ENCODE measurements around the gene SRSF12.

The SRSF12 gene

DNA sequence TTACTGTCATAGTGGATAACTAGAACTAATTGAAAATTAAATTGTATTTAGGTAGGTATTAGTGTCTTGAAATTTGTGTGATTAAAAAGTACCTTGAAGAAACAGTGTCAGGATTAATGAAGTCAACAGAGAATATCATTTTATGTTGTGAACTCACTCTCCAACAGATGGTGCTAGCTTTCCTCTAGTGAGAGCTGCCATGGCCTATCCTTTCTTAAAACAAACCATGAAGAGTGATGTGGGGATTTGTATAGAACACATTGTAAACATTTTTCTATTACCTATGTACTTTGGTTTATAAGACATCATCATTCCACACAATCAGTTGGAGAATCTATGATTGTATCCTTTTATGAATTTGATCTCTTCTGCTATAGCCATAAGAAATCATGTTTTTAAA, 4.8 kb upstream of the SRSF12 start:
- no peak overlapping the region for H3K4me3 ChIP-seq (ENCODE audit: low read depth, low read length)
- no peaks in the 10 kb centered on the region for H3K79me2 ChIP-seq (ENCODE audit: control insufficient read depth, insufficient read depth, low read length, unreplicated experiment)
- no peak overlapping the region for H2AFZ ChIP-seq (ENCODE audit: low read length, unreplicated experiment)
- H3K27ac ChIP-seq (ENCODE audit: low read depth, low read length) = no peak overlapping the region
- H3K36me3 ChIP-seq (ENCODE audit: insufficient read depth, low read length) = no peaks in the 10 kb centered on the region
- H3K4me1 ChIP-seq (ENCODE audit: control insufficient read depth, insufficient read depth, low read length, unreplicated experiment) = no peaks in the 10 kb centered on the region
- 0 out of 2 replicates have a peak, but pooled peaks cover 9% of the 10 kb centered on the region for H3K27me3 ChIP-seq (ENCODE audit: insufficient read depth, low read length)

DNA sequence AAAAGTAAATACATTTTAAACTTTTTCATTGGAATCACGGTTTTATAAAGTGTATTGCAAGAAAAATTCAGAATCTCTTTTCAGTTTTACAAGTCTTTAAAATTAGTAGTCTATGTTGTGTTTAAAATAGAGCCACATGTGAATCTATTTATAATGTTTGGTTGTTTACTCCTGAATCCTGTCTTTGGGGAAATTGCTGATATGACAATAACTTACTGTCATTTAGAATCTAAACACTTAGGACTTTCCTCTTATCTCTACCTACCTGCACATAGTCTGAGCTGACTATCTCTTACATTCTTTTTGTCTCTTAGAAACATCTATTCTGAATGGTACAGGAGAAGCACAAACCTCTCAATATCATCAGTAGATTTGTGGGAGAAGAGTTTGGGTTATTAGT, 4.1 kb upstream of the SRSF12 start:
- Histone ChIP-seq H3K4me3 (ENCODE audit: low read depth, low read length) (no peak overlapping the region), H3K27me3 (ENCODE audit: insufficient read depth, low read length) (0 out of 2 replicates have a peak, but pooled peaks cover 9% of the 10 kb centered on the region), H2AFZ (ENCODE audit: low read length, unreplicated experiment) (no peak overlapping the region), H3K79me2 (ENCODE audit: control insufficient read depth, insufficient read depth, low read length, unreplicated experiment) (no peaks in the 10 kb centered on the region), H3K4me1 (ENCODE audit: control insufficient read depth, insufficient read depth, low read length, unreplicated experiment) (no peaks in the 10 kb centered on the region), H3K36me3 (ENCODE audit: insufficient read depth, low read length) (no peaks in the 10 kb centered on the region), H3K27ac (ENCODE audit: low read depth, low read length) (no peak overlapping the region)

DNA sequence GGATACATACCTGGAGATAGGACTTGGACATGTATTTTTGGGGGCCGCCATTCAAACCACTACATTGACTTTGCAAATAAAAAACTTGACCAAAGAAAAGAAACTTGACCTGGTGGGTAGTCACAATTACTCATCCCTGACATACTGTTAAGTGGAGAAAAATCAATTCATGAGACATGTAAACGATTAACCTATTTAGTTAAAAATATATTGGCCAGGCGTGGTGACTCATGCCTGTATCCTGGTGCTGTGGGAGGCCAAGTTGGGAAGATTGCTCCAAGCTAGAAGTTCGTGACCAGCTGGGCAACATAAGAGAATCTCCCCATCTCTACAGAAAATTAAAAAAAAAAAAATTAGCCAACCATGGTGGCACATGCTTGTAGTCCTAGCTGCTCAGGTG, 2.5 kb upstream of the SRSF12 start:
- 0 out of 2 replicates have a peak, but pooled peaks cover 9% of the 10 kb centered on the region for H3K27me3 ChIP-seq (ENCODE audit: insufficient read depth, low read length)

DNA sequence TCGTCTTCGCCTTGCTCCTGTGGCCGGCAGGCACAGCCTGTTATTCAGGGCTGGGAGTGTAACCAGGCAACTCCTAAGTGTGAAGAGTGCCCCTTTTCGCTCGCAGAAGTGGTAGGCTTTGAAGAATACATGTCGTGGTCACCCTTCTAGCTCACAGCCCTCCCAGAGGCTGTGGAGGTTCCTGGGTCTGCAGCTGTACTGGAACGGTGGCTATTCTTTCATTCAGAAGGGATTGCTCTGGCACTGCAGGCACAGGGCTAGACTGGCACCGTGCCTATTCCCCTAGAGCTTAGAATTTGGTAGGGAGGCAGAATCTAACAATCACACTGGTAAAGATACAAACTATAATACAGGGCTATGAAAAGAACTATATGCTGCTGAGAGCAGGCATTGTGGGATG, 1.1 kb upstream of the SRSF12 start:
- 0 out of 2 replicates have a peak, but pooled peaks cover 9% of the 10 kb centered on the region for H3K27me3 ChIP-seq (ENCODE audit: insufficient read depth, low read length)
- H3K4me3 ChIP-seq (ENCODE audit: low read depth, low read length) = no peak overlapping the region
- no peak overlapping the region for H2AFZ ChIP-seq (ENCODE audit: low read length, unreplicated experiment)
- H3K27ac ChIP-seq (ENCODE audit: low read depth, low read length) = no peak overlapping the region
- no peaks in the 10 kb centered on the region for H3K4me1 ChIP-seq (ENCODE audit: control insufficient read depth, insufficient read depth, low read length, unreplicated experiment)
- no peaks in the 10 kb centered on the region for H3K79me2 ChIP-seq (ENCODE audit: control insufficient read depth, insufficient read depth, low read length, unreplicated experiment)
- no peaks in the 10 kb centered on the region for H3K36me3 ChIP-seq (ENCODE audit: insufficient read depth, low read length)

More for the DNA sequence above, 2.5 kb upstream of the SRSF12 start:
- H2AFZ ChIP-seq (ENCODE audit: low read length, unreplicated experiment) = no peak overlapping the region
- no peaks in the 10 kb centered on the region for H3K36me3 ChIP-seq (ENCODE audit: insufficient read depth, low read length)
- no peaks in the 10 kb centered on the region for H3K4me1 ChIP-seq (ENCODE audit: control insufficient read depth, insufficient read depth, low read length, unreplicated experiment)
- H3K4me3 ChIP-seq (ENCODE audit: low read depth, low read length) = no peak overlapping the region
- no peak overlapping the region for H3K27ac ChIP-seq (ENCODE audit: low read depth, low read length)
- no peaks in the 10 kb centered on the region for H3K79me2 ChIP-seq (ENCODE audit: control insufficient read depth, insufficient read depth, low read length, unreplicated experiment)

DNA sequence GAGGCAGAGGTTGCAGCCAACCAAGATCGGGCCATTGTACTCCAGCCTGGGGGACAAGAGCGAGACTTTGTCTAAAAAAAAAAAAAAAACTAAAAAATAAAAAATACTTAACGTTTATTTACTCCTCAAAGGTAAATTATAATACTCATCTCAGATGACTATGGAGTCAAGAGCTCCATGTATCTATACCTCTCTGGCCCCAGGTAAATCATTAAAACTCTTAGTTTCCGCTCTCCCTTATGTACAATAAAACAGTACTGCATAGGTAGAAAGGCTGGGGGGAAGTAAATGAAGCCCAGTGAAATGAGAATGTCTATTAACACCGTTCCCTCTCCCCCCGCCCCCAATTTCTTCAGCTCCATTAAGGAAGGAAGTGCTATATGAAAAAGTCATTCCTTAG, 1.2 kb downstream of the SRSF12 start:
- Histone ChIP-seq H3K79me2 (ENCODE audit: control insufficient read depth, insufficient read depth, low read length, unreplicated experiment) (no peaks in the 10 kb centered on the region), H2AFZ (ENCODE audit: low read length, unreplicated experiment) (no peak overlapping the region), H3K4me1 (ENCODE audit: control insufficient read depth, insufficient read depth, low read length, unreplicated experiment) (no peaks in the 10 kb centered on the region), H3K36me3 (ENCODE audit: insufficient read depth, low read length) (no peaks in the 10 kb centered on the region), H3K4me3 (ENCODE audit: low read depth, low read length) (peak overlapping the region; percentile 95), H3K27me3 (ENCODE audit: insufficient read depth, low read length) (0 out of 2 replicates have a peak, but pooled peaks cover 9% of the 10 kb centered on the region), H3K27ac (ENCODE audit: low read depth, low read length) (no peak overlapping the region)

DNA sequence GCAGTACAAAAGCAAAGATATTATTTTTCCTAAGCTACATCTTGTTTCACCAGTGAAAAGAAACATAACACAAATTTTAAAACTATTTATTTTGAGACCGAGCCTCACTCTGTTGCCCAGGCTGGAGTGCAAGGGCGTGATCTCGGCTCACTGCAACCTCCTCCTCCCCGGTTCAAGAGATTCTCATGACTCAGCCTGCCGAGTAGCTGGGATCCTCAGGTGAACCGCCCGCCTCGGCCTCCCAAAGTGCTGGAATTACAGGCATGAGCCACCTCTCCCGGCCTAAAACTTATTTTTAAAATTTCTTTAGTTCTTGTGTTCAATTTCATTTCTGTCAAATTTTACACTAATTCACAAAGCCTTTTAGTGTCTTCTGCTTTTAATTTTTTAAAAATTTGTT, 5.9 kb downstream of the SRSF12 start:
- Histone ChIP-seq H3K27me3 (ENCODE audit: insufficient read depth, low read length) (no peaks in the 10 kb centered on the region), H2AFZ (ENCODE audit: low read length, unreplicated experiment) (no peak overlapping the region)

DNA sequence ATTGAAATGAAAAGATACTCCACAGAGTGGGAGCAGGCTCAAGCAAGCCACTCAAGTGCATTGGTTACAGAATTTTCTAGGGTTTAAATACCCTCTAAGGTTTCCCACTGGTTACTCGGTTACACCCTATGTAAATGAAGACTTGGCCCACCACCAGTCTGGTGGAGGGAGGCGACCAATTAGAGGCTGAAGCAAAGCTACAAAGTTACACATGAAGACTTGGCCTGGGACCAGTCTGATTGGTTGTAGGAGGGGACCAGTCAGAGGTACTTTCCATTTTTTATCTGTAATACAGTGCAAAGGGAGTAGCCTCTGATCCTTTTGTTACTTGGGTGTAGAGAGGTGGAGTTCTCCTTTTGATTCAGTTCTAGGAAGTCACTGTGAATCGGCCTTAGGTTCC, 7.6 kb downstream of the SRSF12 start:
- Histone ChIP-seq H3K4me1 (ENCODE audit: control insufficient read depth, insufficient read depth, low read length, unreplicated experiment) (no peaks in the 10 kb centered on the region), H3K27me3 (ENCODE audit: insufficient read depth, low read length) (no peaks in the 10 kb centered on the region), H3K79me2 (ENCODE audit: control insufficient read depth, insufficient read depth, low read length, unreplicated experiment) (no peaks in the 10 kb centered on the region), H3K4me3 (ENCODE audit: low read depth, low read length) (no peak overlapping the region), H3K36me3 (ENCODE audit: insufficient read depth, low read length) (no peaks in the 10 kb centered on the region), H3K27ac (ENCODE audit: low read depth, low read length) (no peak overlapping the region), H2AFZ (ENCODE audit: low read length, unreplicated experiment) (no peak overlapping the region)

More for the DNA sequence above, 5.9 kb downstream of the SRSF12 start:
- Histone ChIP-seq H3K36me3 (ENCODE audit: insufficient read depth, low read length) (no peaks in the 10 kb centered on the region), H3K4me3 (ENCODE audit: low read depth, low read length) (no peak overlapping the region), H3K79me2 (ENCODE audit: control insufficient read depth, insufficient read depth, low read length, unreplicated experiment) (no peaks in the 10 kb centered on the region), H3K27ac (ENCODE audit: low read depth, low read length) (no peak overlapping the region), H3K4me1 (ENCODE audit: control insufficient read depth, insufficient read depth, low read length, unreplicated experiment) (no peaks in the 10 kb centered on the region)

DNA sequence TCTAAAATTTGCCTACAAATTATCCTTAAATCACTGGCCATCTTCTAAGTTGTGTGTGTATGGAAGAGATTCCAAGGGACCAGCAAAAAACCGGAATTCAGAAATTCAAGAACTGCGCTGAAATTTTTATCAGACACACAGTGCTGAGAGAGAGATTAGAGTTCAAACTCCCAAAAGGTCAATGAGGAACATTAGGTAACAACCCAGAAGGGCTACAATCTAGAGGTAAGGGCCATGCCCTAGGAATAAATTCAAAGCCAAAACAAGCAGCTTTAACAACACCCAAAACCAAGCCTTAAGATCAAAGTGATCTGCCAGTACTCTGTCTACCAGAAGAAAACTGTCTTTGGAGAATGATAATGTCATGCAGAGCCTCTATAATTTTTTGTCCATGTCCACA, 17.8 kb downstream of the SRSF12 start:
- Histone ChIP-seq H2AFZ (ENCODE audit: low read length, unreplicated experiment) (no peak overlapping the region), H3K27me3 (ENCODE audit: insufficient read depth, low read length) (no peaks in the 10 kb centered on the region), H3K4me1 (ENCODE audit: control insufficient read depth, insufficient read depth, low read length, unreplicated experiment) (peaks cover 8% of the 10 kb centered on the region), H3K27ac (ENCODE audit: low read depth, low read length) (no peak overlapping the region), H3K36me3 (ENCODE audit: insufficient read depth, low read length) (no peaks in the 10 kb centered on the region), H3K79me2 (ENCODE audit: control insufficient read depth, insufficient read depth, low read length, unreplicated experiment) (no peaks in the 10 kb centered on the region), H3K4me3 (ENCODE audit: low read depth, low read length) (no peak overlapping the region)

DNA sequence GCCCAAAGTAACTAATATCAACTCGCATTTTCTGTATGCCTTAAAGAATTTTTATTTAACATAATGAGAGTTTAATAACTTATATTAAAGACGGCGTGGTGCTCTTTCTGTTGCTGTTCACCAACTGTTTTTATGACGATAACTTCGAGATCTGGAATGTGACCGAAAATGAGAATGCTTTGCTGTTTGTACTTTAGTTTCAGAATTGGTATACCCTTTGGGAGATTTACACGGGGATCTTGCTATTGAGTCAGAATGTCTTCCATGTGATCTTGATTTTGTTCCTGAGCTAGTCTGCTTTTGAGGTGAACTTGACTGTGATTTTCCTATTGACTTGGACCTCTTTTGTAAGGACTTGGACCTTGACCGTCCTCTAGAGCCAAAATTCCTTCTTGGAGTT, 19.4 kb downstream of the SRSF12 start:
- Histone ChIP-seq H3K4me1 (ENCODE audit: control insufficient read depth, insufficient read depth, low read length, unreplicated experiment) (peaks cover 8% of the 10 kb centered on the region), H2AFZ (ENCODE audit: low read length, unreplicated experiment) (no peak overlapping the region), H3K27ac (ENCODE audit: low read depth, low read length) (no peak overlapping the region), H3K4me3 (ENCODE audit: low read depth, low read length) (no peak overlapping the region), H3K36me3 (ENCODE audit: insufficient read depth, low read length) (no peaks in the 10 kb centered on the region), H3K79me2 (ENCODE audit: control insufficient read depth, insufficient read depth, low read length, unreplicated experiment) (no peaks in the 10 kb centered on the region), H3K27me3 (ENCODE audit: insufficient read depth, low read length) (no peaks in the 10 kb centered on the region)

DNA sequence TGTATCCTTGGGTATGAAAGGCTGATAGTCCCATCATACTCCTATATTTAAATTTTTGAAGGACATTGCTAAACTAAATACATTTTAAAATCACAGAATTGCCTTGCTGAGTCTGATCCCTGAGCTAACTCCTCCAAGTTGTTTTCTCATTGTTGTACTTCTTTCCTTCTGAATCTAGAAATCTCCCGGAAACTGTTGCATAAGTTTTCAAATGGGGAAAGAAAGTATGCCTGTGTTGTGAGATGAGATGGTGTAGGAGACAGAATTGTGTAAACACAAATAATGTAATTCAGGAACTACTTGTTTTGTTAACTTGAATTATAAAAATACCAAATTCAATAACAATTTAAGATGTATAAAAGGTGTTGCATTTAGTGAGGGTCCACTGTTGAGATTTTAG, 30.0 kb downstream of the SRSF12 start:
- Histone ChIP-seq H3K4me1 (ENCODE audit: control insufficient read depth, insufficient read depth, low read length, unreplicated experiment) (peaks cover 5% of the 10 kb centered on the region), H3K4me3 (ENCODE audit: low read depth, low read length) (no peak overlapping the region), H3K27me3 (ENCODE audit: insufficient read depth, low read length) (no peaks in the 10 kb centered on the region), H3K27ac (ENCODE audit: low read depth, low read length) (no peak overlapping the region), H3K79me2 (ENCODE audit: control insufficient read depth, insufficient read depth, low read length, unreplicated experiment) (peaks cover 24% of the 10 kb centered on the region), H3K36me3 (ENCODE audit: insufficient read depth, low read length) (peaks cover 26% of the 10 kb centered on the region), H2AFZ (ENCODE audit: low read length, unreplicated experiment) (no peak overlapping the region)

DNA sequence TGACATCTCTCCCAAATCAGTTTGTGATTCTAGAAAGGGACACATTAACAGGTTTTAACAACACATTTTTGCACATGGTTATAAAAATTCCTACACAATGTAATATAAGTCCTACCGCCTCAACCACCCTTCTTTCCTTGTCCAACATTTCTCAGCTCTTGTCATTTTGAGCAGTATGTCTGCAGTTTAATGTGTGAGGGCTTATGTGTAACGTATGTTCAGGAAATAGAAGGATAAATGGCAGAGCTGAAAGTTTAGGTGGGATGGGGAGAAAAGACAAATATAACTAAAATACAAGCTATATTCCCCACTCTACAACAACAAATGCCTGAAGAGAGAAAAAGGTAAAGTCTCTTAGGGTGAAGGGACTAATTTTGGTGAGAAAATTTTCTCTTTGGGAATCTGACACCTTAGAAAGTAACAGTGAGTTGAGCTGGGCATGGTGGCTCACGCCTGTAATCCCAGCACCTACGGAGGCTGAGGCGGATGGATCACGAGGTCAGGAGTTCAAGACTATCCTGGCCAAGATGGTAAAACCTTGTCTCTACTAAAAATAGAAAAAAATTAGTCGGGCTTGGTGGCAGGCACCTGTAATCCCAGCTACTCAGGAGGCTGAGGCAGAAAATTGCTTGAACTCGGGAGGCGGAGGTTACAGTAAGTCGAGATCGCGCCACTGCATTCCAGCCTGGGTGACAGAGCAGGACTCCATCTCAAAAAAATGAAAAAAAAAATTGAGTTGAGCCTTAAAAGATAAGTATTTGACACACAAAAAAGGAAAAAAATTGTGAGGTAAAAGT, 32.3 kb downstream of the SRSF12 start:
- Histone ChIP-seq H3K4me1 (ENCODE audit: control insufficient read depth, insufficient read depth, low read length, unreplicated experiment) (peaks cover 5% of the 10 kb centered on the region), H2AFZ (ENCODE audit: low read length, unreplicated experiment) (no peak overlapping the region), H3K4me3 (ENCODE audit: low read depth, low read length) (no peak overlapping the region), H3K27ac (ENCODE audit: low read depth, low read length) (peak overlapping the region; percentile 8; the same call in 1 of the 2 replicates), H3K27me3 (ENCODE audit: insufficient read depth, low read length) (no peaks in the 10 kb centered on the region), H3K36me3 (ENCODE audit: insufficient read depth, low read length) (peaks cover 37% of the 10 kb centered on the region), H3K79me2 (ENCODE audit: control insufficient read depth, insufficient read depth, low read length, unreplicated experiment) (peaks cover 43% of the 10 kb centered on the region)
